ENCODE measurements around the gene SNRNP200. TPM values are rescaled to one million over a fixed set of nuclear protein-coding genes. Genes with fewer than 3 reads are reported as not detected.

Gene SNRNP200
- total RNA-seq, 1 experiment from 2014 or later = 231 TPM

GRCh38 chr2:96262306-96262705 is 43.0 kb downstream of the SNRNP200 start:
- Histone ChIP-seq H3K27ac (ENCODE audit: low read length) (no peak overlapping the region), H3K9me3 (ENCODE audit: control insufficient read depth, insufficient read depth, low read depth, low read length) (no peaks in the 10 kb centered on the region), H3K36me3 (ENCODE audit: control insufficient read depth, insufficient read depth, low read length) (no peaks in the 10 kb centered on the region; the same call in 1 of the 2 replicates), H3K4me3 (ENCODE audit: low read depth in 2 of 2, low read length in 2 of 2) (no peak overlapping the region), H3K27me3 (ENCODE audit: control insufficient read depth, insufficient read depth, low read length) (no peaks in the 10 kb centered on the region), H3K4me1 (ENCODE audit: control insufficient read depth, insufficient read depth, low read length) (peaks cover 39% of the 10 kb centered on the region)
- BruUV-seq (replicated peaks) = no TSS peak
- no peak for ATAC-seq
- in situ Hi-C loops (cut with HindIII; ENCODE audit: low pct_unique_long_range_greater_than_20kb, low sequenced_read_pairs) (loop anchor here (25.0 kb wide), 1 partner anchor 100 kb away; no protein-coding TSS in a partner anchor), intact Hi-C loops (cut with micrococcal nuclease; ENCODE audit: unreplicated experiment) (loop anchor here (5.0 kb wide), 1 partner anchor 55 kb away; the partner anchor contains the start of gene STARD7)
- no peak for DNase-seq (ENCODE audit: low read depth, low spot score)
- POLR2A ChIA-PET = interaction anchor here (0.7 kb wide), 1 partner anchor 61 kb away, joined by 5 read pairs; no protein-coding TSS in a partner anchor
- CTCF ChIA-PET = no interaction called here
- TF ChIP-seq TCF7L2 (IDR thresholded peaks at IDR 0.05; ENCODE audit: low read depth, low read length) (no peak), CTCF (IDR thresholded peaks at IDR 0.05) (no peak), SIN3A (IDR thresholded peaks at IDR 0.05; ENCODE audit: borderline replicate concordance, insufficient read depth, low read depth, low read length) (no peak), POLR2AphosphoS5 (IDR thresholded peaks at IDR 0.05; ENCODE audit: low read depth, low read length) (no peak)
- TF ChIP-seq, protein P1, sequence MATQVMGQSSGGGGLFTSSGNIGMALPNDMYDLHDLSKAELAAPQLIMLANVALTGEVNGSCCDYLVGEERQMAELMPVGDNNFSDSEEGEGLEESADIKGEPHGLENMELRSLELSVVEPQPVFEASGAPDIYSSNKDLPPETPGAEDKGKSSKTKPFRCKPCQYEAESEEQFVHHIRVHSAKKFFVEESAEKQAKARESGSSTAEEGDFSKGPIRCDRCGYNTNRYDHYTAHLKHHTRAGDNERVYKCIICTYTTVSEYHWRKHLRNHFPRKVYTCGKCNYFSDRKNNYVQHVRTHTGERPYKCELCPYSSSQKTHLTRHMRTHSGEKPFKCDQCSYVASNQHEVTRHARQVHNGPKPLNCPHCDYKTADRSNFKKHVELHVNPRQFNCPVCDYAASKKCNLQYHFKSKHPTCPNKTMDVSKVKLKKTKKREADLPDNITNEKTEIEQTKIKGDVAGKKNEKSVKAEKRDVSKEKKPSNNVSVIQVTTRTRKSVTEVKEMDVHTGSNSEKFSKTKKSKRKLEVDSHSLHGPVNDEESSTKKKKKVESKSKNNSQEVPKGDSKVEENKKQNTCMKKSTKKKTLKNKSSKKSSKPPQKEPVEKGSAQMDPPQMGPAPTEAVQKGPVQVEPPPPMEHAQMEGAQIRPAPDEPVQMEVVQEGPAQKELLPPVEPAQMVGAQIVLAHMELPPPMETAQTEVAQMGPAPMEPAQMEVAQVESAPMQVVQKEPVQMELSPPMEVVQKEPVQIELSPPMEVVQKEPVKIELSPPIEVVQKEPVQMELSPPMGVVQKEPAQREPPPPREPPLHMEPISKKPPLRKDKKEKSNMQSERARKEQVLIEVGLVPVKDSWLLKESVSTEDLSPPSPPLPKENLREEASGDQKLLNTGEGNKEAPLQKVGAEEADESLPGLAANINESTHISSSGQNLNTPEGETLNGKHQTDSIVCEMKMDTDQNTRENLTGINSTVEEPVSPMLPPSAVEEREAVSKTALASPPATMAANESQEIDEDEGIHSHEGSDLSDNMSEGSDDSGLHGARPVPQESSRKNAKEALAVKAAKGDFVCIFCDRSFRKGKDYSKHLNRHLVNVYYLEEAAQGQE (IDR thresholded peaks at IDR 0.05; ENCODE audit: insufficient read depth in 1 of 2, low read depth in 2 of 2, low read length in 1 of 2) = no peak

- ATAC-seq (no peak), DNase-seq (ENCODE audit: low read depth, low spot score) (no peak)
- no peak overlapping the region for H3K4me3 ChIP-seq (ENCODE audit: low read depth in 2 of 2, low read length in 2 of 2)
- no peaks in the 10 kb centered on the region; the same call in 1 of the 2 replicates for H3K36me3 ChIP-seq (ENCODE audit: control insufficient read depth, insufficient read depth, low read length)
- TF ChIP-seq CTCF (IDR thresholded peaks at IDR 0.05) = no peak
- TF ChIP-seq TCF7L2 (IDR thresholded peaks at IDR 0.05; ENCODE audit: low read depth, low read length) = no peak
- TF ChIP-seq, protein P1 (IDR thresholded peaks at IDR 0.05; ENCODE audit: insufficient read depth in 1 of 2, low read depth in 2 of 2, low read length in 1 of 2) = no peak
- TF ChIP-seq POLR2AphosphoS5 (IDR thresholded peaks at IDR 0.05; ENCODE audit: low read depth, low read length) = no peak
- TF ChIP-seq SIN3A (IDR thresholded peaks at IDR 0.05; ENCODE audit: borderline replicate concordance, insufficient read depth, low read depth, low read length) = no peak
- no peaks in the 10 kb centered on the region for H3K9me3 ChIP-seq (ENCODE audit: control insufficient read depth, insufficient read depth, low read depth, low read length)
- peaks cover 36% of the 10 kb centered on the region for H3K4me1 ChIP-seq (ENCODE audit: control insufficient read depth, insufficient read depth, low read length)
- H3K27me3 ChIP-seq (ENCODE audit: control insufficient read depth, insufficient read depth, low read length) = no peaks in the 10 kb centered on the region
- intact Hi-C loops (cut with micrococcal nuclease; ENCODE audit: unreplicated experiment) = loop anchor here (5.0 kb wide), 1 partner anchor 54 kb away; the partner anchor contains the start of gene STARD7
- CTCF ChIA-PET = interaction anchor here (0.7 kb wide), 1 partner anchor 27 kb away, joined by 3 read pairs; no protein-coding TSS in a partner anchor
- peak overlapping the region; percentile 36; the same call in 1 of the 2 replicates for H3K27ac ChIP-seq (ENCODE audit: low read length)
- in situ Hi-C loops (cut with HindIII; ENCODE audit: low pct_unique_long_range_greater_than_20kb, low sequenced_read_pairs) = loop anchor here (25.0 kb wide), 1 partner anchor 99 kb away; no protein-coding TSS in a partner anchor
- POLR2A ChIA-PET = interaction anchor here (0.7 kb wide), 1 partner anchor 225 kb away, joined by 14 read pairs; no protein-coding TSS in a partner anchor
- no TSS peak for BruUV-seq (replicated peaks)
Measured at GRCh38 chr2:96261328-96262003, 43.9 kb downstream of the SNRNP200 start.

All from Panc1 (cell line).